Lung (tissue), 12 donors: Measurements from ENCODE around the gene ZCCHC24. TPM values are rescaled to one million over a fixed set of nuclear protein-coding genes. Genes with fewer than 3 reads are reported as not detected.

Source experiments
- ATAC-seq: fragments of 200-7000 bp; cut with Tn5 transposase; one replicate; pipeline ENCODE4 v1.9.1; 2020; ENCODE audit warnings: moderate number of reproducible peaks; ENCODE audit not compliant: insufficient read depth, low FRiP score
- DNase-seq, 3 donors: peaks; one replicate each; pipeline ENCODE4 v3.0.0-alpha.2; 2013 to 2017
- H3K27ac ChIP-seq, 2 donors: one replicate each; pipeline ENCODE4 v1.5.1; 2013; ENCODE audit warnings: mild to moderate bottlenecking in 2 of 2, moderate library complexity in 2 of 2, control low read depth in 1 of 2, inconsistent platforms in 1 of 2, low read depth in 1 of 2, low read length in 1 of 2
- H3K27me3 ChIP-seq, 3 donors: one replicate each; pipeline ENCODE4 v1.5.1; 2013; ENCODE audit warnings: low read length in 2 of 3; ENCODE audit not compliant: control insufficient read depth in 3 of 3, insufficient read depth in 3 of 3
- H3K36me3 ChIP-seq, 4 donors: one replicate each; pipeline ENCODE4 v1.5.1; 2013; ENCODE audit warnings: low read length in 4 of 4, mild to moderate bottlenecking in 1 of 4, moderate library complexity in 1 of 4; ENCODE audit not compliant: control insufficient read depth in 4 of 4, insufficient read depth in 4 of 4
- H3K4me1 ChIP-seq, 5 donors: one replicate each; pipeline ENCODE4 v1.5.1; 2013; ENCODE audit warnings: low read length in 5 of 5, mild to moderate bottlenecking in 2 of 5, moderate library complexity in 1 of 5; ENCODE audit not compliant: control insufficient read depth in 5 of 5, insufficient read depth in 5 of 5
- H3K4me3 ChIP-seq: one replicate; pipeline ENCODE4 v1.5.1; 2013; ENCODE audit warnings: mild to moderate bottlenecking, control low read depth, moderate library complexity
- H3K9ac ChIP-seq, 2 donors: one replicate each; pipeline ENCODE4 v1.5.1; 2013; ENCODE audit warnings: low read length in 2 of 2, control low read depth in 1 of 2; ENCODE audit not compliant: insufficient read depth in 1 of 2
- H3K9me3 ChIP-seq, 4 donors: one replicate each; pipeline ENCODE4 v1.5.1; 2013; ENCODE audit warnings: low read length in 3 of 4, mild to moderate bottlenecking in 1 of 4, moderate library complexity in 1 of 4; ENCODE audit not compliant: control insufficient read depth in 4 of 4, insufficient read depth in 3 of 4
- CTCF ChIP-seq: IDR thresholded peaks from 2 replicates; pipeline ENCODE4 v1.5.1; 2012; ENCODE audit warnings: mild to moderate bottlenecking; ENCODE audit errors: control extremely low read depth, extremely low read depth
- WGBS, 2 donors: extraction: QIAGEN DNeasy Blood & Tissue Kit; methylation state at CpG; one replicate each; pipeline ENCODE4 v1.1.7; 2013; 5-methylcytosine and 5-hydroxymethylcytosine counted together
- polyA plus RNA-seq, 2 donors: library from polyadenylated mRNA; stranded (reverse); fragments of 200-250 nt; gene quantifications; one replicate each; pipeline ENCODE4 v1.2.1, GENCODE V29; 2013
- total RNA-seq, 2 donors: library from RNA; depleted of rRNA in 1 of 2; stranded (reverse); fragments of >200 nt in 1 of 2; gene quantifications; one replicate each; pipeline ENCODE4 v1.2.1, GENCODE V29; 2014 to 2021
- donor health status: control.
- donor health status: control.
- donor health status: Bipolar disorder and iron deficiency.
- donor health status: healthy.
- donor health status: DM: yes; HTN: yes; CAD: no.

ZCCHC24 gene
- total and polyA plus RNA-seq, 4 donors, result 10.4 to 33.5 (median 13.5) TPM

- 65 to 79% methylated on average over 4 of the region's 4 CpGs for WGBS, 2 donors
- TF ChIP-seq CTCF, result no peak
- Histone ChIP-seq H3K27ac (no peak overlapping the region), H3K4me3 (no peak overlapping the region), H3K4me1 (peaks cover 0 to 1% (median 0%) of the 10 kb centered on the region in 5 donors), H3K36me3 (peaks cover 0 to 3% (median 0%) of the 10 kb centered on the region in 4 donors), H3K9ac (no peak overlapping the region), H3K27me3 (no peaks in the 10 kb centered on the region), H3K9me3 (no peaks in the 10 kb centered on the region)
- ATAC-seq, result no peak
- no peak for DNase-seq
Observed at GRCh38 chr10:79361726-79362397, 83.6 kb downstream of the ZCCHC24 start.

- 92 to 95% methylated on average over 5 of the region's 5 CpGs for WGBS, 2 donors
- no peak overlapping the region for H3K27ac ChIP-seq
Observed at GRCh38 chr10:79360499-79361342, 84.7 kb downstream of the ZCCHC24 start.

GRCh38 chr10:79359816-79360498, 85.5 kb downstream of the ZCCHC24 start:
- H3K9ac ChIP-seq, result no peak overlapping the region
- H3K27ac ChIP-seq, result no peak overlapping the region
- DNase-seq (no peak), ATAC-seq (no peak)
- H3K4me3 ChIP-seq, result no peak overlapping the region
- no peaks in the 10 kb centered on the region for H3K27me3 ChIP-seq
- peaks cover 0 to 3% (median 2%) of the 10 kb centered on the region in 4 donors for H3K36me3 ChIP-seq
- WGBS, 2 donors, result 66 to 85% methylated on average over 6 of the region's 6 CpGs
- peaks cover 0 to 1% (median 0%) of the 10 kb centered on the region in 5 donors for H3K4me1 ChIP-seq
- H3K9me3 ChIP-seq, result no peaks in the 10 kb centered on the region
- no peak for TF ChIP-seq CTCF

More at GRCh38 chr10:79360499-79361342, 84.7 kb downstream of the ZCCHC24 start:
- ATAC-seq (no peak), DNase-seq (no peak)
- Histone ChIP-seq H3K4me1 (peaks cover 0 to 1% (median 0%) of the 10 kb centered on the region in 5 donors), H3K4me3 (no peak overlapping the region), H3K27me3 (no peaks in the 10 kb centered on the region), H3K9ac (no peak overlapping the region), H3K36me3 (peaks cover 0 to 3% (median 1%) of the 10 kb centered on the region in 4 donors), H3K9me3 (no peaks in the 10 kb centered on the region)
- no peak for TF ChIP-seq CTCF
